Calu3 (cell line): Measurements from ENCODE around the gene SIPA1L2. TPM values are rescaled to one million over a fixed set of nuclear protein-coding genes. Genes with fewer than 3 reads are reported as not detected.

ENCODE experiments used
- BruUV-seq: library from RNA; stranded (reverse); fragments of 400-500 nt; replicated peaks from 2 replicates; lab custom pipeline; 2021; lab: Mats Ljungman, UMichigan
- CTCF ChIA-PET: fragments of 300-600 bp; sonication (Branson Sonifier 250); formaldehyde crosslinking; loops from one replicate; lab custom pipeline; 2022; ENCODE audit warnings: antibody characterized with exemption; lab: Charles Lee
- DNase-seq: peaks from one replicate; pipeline ENCODE4 v3.0.0; 2022
- H3K27ac Mint-ChIP-seq: one replicate; pipeline ENCODE4 v1.8.0; 2022; ENCODE audit warnings: mixed read lengths; ENCODE audit not compliant: unreplicated experiment
- H3K27me3 Mint-ChIP-seq: one replicate; pipeline ENCODE4 v1.8.0; 2022; ENCODE audit warnings: mixed read lengths; ENCODE audit not compliant: unreplicated experiment
- H3K36me3 Mint-ChIP-seq: one replicate; pipeline ENCODE4 v1.8.0; 2022; ENCODE audit warnings: mild to moderate bottlenecking, moderate library complexity, mixed read lengths; ENCODE audit not compliant: insufficient read depth, unreplicated experiment
- H3K4me1 Mint-ChIP-seq: one replicate; pipeline ENCODE4 v1.8.0; 2022; ENCODE audit warnings: mild to moderate bottlenecking, low read depth, mixed read lengths; ENCODE audit not compliant: unreplicated experiment
- H3K4me3 Mint-ChIP-seq: one replicate; pipeline ENCODE4 v1.8.0; 2022; ENCODE audit warnings: mild to moderate bottlenecking, low read depth, moderate library complexity, mixed read lengths; ENCODE audit not compliant: unreplicated experiment
- H3K9me3 Mint-ChIP-seq: one replicate; pipeline ENCODE4 v1.8.0; 2022; ENCODE audit warnings: low read depth, mixed read lengths; ENCODE audit not compliant: unreplicated experiment
- CTCF ChIP-seq: fragments of 200-600 bp; IDR thresholded peaks from one replicate; pipeline ENCODE4 v1.8.0; 2022; ENCODE audit warnings: antibody characterized with exemption; ENCODE audit not compliant: unreplicated experiment
- intact Hi-C: fragments of 100-400 bp; cut with micrococcal nuclease; formaldehyde crosslinking; loops from one replicate; pipeline ENCODE4 v1.10.0; 2022; ENCODE audit not compliant: unreplicated experiment
- total RNA-seq: library from RNA; stranded (reverse); gene quantifications from 2 replicates; pipeline ENCODE4 v1.2.3, GENCODE V29; 2022

The SIPA1L2 gene
- total RNA-seq, 1 experiment from 2014 or later, result 1.5 TPM

- Mint-ChIP-seq H3K36me3 (peaks cover 20% of the 10 kb centered on the region), H3K9me3 (no peaks in the 10 kb centered on the region), H3K4me1 (peaks cover 14% of the 10 kb centered on the region), H3K27ac (no peak overlapping the region), H3K27me3 (peaks cover 60% of the 10 kb centered on the region), H3K4me3 (no peak overlapping the region)
- intact Hi-C loops, result loop anchor here (10.0 kb wide), 1 partner anchor 351 kb away; no protein-coding TSS in a partner anchor
- DNase-seq, result no peak
- no TSS peak for BruUV-seq
- CTCF ChIA-PET, result no interaction called here
- no peak for TF ChIP-seq CTCF
Measured at GRCh38 chr1:232625319-232625868, 4.5 kb downstream of the SIPA1L2 start.

GRCh38 chr1:232624546-232625281 lies 5.2 kb downstream of the SIPA1L2 start:
- Mint-ChIP-seq H3K9me3 (no peaks in the 10 kb centered on the region), H3K4me3 (no peak overlapping the region), H3K27ac (no peak overlapping the region), H3K36me3 (peaks cover 18% of the 10 kb centered on the region), H3K27me3 (peaks cover 57% of the 10 kb centered on the region), H3K4me1 (peaks cover 18% of the 10 kb centered on the region)
- no TSS peak for BruUV-seq
- CTCF ChIA-PET, result no interaction called here
- intact Hi-C loops, result loop anchor here (10.0 kb wide), 1 partner anchor 350 kb away; no protein-coding TSS in a partner anchor
- no peak for DNase-seq
- no peak for TF ChIP-seq CTCF

- no peak for TF ChIP-seq CTCF
- H3K9me3 Mint-ChIP-seq, result no peaks in the 10 kb centered on the region
- no TSS peak for BruUV-seq
- CTCF ChIA-PET, result no interaction called here
- peaks cover 6% of the 10 kb centered on the region for H3K36me3 Mint-ChIP-seq
- peaks cover 10% of the 10 kb centered on the region for H3K4me1 Mint-ChIP-seq
- no peak overlapping the region for H3K27ac Mint-ChIP-seq
- intact Hi-C loops, result loop anchor here (10.0 kb wide), 1 partner anchor 348 kb away; no protein-coding TSS in a partner anchor
- no peak overlapping the region for H3K4me3 Mint-ChIP-seq
- H3K27me3 Mint-ChIP-seq, result peaks cover 40% of the 10 kb centered on the region
- no peak for DNase-seq
Measured at GRCh38 chr1:232622981-232623380, 7.0 kb downstream of the SIPA1L2 start.

- no peak for TF ChIP-seq CTCF
- intact Hi-C loops, result loop anchor here (10.0 kb wide), 1 partner anchor 348 kb away; no protein-coding TSS in a partner anchor
- no peak for DNase-seq
- Mint-ChIP-seq H3K36me3 (peaks cover 6% of the 10 kb centered on the region), H3K27ac (no peak overlapping the region), H3K4me1 (peaks cover 10% of the 10 kb centered on the region), H3K27me3 (peaks cover 34% of the 10 kb centered on the region), H3K9me3 (no peaks in the 10 kb centered on the region), H3K4me3 (no peak overlapping the region)
- BruUV-seq, result no TSS peak
- CTCF ChIA-PET, result no interaction called here
Measured at GRCh38 chr1:232622378-232622777, 7.6 kb downstream of the SIPA1L2 start.
